Stimulated activated CD4-positive, alpha-beta T cell treated with anti-CD3 and anti-CD28 coated beads, TNF-alpha, amount 100 ng/mL, for 48 hours (primary cell): ENCODE data around the gene GALNT12.

Experiments
- DNase-seq, 3 donors: peaks; one replicate each; pipeline ENCODE4 v3.0.0-alpha.2; 2020; ENCODE audit warnings: low read depth in 3 of 3

GALNT12 gene

DNA sequence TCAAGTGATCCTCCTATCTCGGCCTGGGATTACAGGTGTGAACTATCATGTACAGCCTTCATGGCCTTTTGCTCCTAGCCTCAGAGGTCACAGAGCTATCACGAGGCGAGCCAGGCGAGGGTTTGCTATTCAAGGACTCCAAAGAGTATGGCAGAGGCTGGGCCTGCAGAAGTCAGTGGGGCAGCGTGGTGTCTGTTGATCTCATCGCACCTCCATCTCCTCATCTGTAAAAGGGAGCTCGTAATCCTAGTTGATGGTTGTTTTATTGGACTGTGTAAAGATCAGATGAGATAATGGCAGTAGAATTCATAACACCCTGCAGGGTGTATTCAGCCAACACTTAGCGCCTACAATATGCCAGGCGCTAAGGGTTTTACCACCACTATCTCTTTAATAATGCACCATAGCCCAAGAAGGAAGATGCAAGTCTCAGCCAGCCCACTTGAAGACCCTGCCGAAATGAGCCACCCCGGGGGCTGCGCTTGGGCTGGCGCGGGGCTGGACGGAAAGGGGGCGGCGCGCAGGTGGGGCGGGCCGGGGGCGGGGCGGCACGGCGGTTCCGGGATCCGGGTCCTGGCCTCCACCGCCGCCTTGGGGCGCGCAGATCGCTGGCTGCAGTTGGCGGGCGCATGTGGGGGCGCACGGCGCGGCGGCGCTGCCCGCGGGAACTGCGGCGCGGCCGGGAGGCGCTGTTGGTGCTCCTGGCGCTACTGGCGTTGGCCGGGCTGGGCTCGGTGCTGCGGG, at the start of gene GALNT12:
Gene GALNT12 (plus strand): TSS at position 601 of the 744 bp plus-strand sequence. CDS start 29 bp downstream, at position 630.
- peak in 1 of 3 donors; percentile 43 for DNase-seq

GRCh38 chr9:98760231-98760630, 47.2 kb upstream of the GALNT12 start:
- no peak for DNase-seq

DNA sequence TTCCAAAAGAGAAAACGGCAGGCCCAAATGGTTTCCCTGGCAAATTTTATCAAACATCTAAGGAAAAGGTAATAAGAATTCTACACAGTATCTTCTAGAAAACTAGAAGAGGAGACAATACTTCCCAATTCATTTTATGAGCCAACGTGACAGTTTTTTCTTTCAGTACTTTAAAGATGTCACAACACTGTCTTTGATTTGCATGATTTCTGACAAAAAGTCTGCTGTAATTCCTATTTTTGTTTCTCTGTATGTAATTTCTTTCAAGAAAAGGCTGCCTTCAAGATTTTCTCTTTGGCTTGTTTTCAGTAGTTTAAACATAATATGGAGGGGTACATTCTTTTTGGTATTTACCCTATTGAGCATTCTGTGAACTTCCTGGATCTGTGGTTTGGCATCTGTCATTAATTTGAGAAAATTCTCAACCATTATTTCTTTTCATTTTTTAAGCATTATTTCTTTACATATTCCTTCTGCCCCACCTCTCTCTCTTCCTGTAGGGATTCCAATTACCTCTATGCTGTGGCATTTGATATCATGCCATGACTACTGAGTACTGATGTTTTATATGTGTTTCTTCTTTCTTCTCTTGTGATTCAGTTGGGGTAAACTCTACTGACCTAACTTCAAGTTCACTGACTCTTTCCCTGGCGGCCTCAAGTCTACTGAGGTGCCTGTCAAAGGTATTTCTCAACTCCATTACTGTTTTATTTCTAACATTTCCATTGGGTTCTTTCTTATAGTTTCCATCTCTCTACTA, 43.3 kb upstream of the GALNT12 start:
- no peak for DNase-seq

- no peak for DNase-seq
These were observed 42.2 kb upstream of the GALNT12 start for GRCh38 chr9:98765256-98765655.

DNA sequence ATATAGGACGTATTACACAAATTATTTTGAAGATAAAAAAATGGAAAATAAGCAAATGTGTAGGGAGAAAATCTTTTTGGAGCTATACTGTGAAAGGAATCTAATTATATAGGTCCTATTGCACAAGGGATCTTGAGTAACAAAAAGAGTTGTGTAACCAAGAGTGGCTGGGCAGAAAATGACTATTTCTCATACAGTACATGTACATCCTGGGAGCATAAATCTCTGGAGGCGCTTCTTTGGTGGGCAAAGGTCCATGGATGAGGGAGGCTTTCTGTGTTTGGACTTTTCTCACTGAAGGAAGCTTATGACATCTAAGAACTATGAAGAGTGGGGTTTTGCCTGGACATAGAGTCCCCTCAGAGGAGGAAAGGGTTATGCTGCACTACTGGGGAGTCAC, 40.9 kb upstream of the GALNT12 start:
- DNase-seq, result no peak

DNA sequence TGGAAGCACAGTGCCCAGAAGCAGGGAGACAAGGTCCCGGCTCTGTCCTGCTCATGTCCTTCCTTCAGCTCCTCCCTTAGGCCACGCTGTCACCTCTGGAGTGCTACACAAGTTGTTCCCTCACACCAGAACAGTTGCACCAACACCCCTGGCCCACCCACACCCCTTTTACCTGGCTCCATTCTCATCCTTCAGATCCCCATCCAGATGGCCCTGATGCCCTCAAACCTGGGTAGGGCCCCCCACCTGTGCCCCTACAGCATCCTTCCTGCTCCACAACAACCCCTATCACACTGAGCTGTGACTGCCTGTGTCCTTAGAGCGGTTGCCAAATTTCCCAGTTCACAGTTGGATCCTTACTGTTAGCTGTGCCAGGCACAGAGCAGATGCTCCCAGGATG, 40.3 kb upstream of the GALNT12 start:
- no peak for DNase-seq

GRCh38 chr9:98767915-98768314, 39.6 kb upstream of the GALNT12 start:
- DNase-seq, result no peak

DNA sequence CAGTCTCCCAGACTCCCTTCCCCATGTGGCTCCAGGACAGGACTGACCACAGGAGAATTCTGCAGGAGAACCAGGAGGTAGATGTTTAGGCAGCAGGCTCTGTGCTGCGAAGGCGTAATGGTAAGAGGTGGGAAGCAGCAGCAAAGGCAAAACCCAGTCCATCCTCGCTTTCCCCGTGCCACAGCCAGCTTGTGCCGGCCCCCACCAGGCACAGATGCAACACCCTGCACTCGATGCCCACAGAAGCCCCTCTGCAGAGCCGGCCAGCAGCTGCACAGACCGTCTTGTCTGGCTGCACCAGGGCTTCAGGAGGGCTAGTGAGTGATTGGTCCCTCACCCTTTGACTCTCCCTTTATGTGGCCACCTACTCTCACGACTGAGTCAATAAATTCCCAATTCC, 39.1 kb upstream of the GALNT12 start:
- DNase-seq, result no peak

GRCh38 chr9:98770717-98771116, 36.8 kb upstream of the GALNT12 start:
- no peak for DNase-seq

DNA sequence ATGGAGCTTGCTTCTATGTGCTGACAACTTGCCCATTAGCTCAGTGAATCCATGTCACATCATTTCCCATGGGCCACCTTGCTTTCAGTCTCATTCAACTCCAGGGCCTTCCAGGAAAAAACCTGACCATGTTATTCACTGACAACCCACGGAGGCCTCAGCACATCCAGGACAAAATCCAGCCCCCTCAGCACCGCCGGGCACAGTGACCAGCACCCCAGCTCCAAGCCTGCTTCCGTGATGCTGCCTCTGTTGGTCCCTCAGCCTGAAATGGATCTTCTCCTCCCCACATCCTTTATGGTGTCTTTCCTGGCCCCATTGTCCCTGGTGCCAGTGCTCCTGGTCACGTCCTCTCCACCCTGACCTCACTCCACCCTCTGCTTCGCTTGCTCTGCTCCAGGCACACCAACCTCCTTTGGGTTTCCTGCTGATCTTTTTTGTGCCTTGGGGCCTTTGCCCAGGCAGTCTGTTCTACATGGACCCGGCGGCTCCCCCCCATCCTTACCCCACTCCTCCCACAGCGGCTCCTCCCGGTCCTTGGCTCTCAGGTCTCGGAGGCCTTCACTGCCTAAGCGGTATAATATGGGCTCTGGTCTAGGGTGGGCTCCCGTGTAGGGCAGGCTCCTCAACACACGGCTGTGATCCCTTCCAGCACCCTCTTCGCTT, 36.1 kb upstream of the GALNT12 start:
- no peak for DNase-seq

DNA sequence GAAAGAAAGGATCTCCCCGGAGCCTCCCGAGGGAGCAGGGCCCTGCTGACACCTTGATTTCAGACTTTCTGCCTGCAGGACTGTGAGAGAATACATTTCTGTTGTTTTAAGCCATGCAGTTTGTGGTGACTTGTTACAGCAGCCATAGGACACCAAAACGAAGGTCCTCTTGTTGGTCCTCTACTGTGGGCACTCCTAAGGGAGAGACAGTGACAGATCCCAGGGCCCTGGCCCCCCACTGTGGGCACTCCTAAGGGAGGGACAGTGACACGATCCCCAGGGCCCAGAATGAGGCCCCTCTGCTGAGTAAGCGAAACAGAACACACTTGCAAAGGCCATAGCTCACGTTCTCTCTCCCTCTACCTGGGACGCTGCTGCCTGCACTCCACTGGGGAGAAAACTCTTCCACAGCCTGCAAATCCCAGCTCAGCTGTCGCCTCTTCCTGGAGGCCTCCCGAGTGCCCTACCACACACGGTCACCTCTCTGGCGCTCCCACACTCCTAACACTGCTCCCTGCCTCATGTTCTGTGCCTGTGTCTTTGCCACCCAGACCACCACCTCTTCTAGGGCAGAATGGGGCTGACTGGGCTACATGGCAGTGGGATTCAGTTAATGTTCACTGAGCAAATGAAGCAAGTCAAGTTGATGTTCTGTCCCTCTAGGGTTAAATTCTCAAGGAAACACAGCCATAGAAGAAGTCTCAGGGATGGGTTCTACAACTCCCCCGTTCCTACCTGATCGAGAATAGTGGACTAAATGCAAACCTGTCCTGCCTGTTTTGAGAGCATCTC, 34.9 kb upstream of the GALNT12 start:
- no peak for DNase-seq

DNA sequence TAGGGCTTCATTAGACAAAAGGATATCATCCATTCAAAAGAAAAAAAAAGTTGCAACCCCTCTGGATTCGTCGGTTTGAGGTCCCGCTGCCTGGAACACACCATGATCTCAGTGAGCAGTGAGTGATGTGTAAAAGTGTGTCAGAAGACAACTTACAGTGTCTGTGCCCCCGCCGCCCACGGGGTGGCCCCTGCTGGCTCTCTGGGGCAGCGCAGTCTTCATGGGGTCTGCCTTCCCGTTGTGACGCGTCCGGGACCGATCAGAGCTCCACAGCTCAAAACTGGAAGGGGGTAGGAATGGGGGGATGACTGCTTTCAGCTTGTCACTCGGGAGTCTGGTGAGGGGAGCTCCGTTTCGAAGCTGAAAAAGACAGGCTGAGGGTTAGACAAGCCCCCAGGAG, 33.7 kb upstream of the GALNT12 start:
- no peak for DNase-seq

GRCh38 chr9:98774746-98775145, 32.7 kb upstream of the GALNT12 start:
- peak in 1 of 3 donors; percentile 19 for DNase-seq

GRCh38 chr9:98775831-98776441, 31.5 kb upstream of the GALNT12 start:
- DNase-seq, result peak in 1 of 3 donors; percentile 46

DNA sequence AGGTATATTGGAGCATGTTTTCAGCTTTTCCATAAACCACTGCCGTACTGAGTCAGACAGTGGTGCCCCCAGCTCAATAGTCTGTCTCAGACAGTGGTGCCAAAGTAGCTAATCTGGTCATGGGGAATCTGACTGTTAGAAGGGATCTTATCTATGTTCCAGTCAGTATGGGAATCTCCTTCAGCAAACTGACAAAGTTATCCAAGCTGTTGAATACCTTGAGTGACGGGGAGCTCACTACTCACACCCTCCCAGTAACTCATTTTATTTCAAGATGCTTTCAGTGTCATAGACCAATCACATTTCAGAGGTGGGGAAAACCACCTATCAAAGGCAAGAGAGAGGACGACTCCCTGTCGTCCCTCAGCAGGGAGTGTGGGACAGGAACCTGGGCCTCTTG, 29.9 kb upstream of the GALNT12 start:
- no peak for DNase-seq

DNA sequence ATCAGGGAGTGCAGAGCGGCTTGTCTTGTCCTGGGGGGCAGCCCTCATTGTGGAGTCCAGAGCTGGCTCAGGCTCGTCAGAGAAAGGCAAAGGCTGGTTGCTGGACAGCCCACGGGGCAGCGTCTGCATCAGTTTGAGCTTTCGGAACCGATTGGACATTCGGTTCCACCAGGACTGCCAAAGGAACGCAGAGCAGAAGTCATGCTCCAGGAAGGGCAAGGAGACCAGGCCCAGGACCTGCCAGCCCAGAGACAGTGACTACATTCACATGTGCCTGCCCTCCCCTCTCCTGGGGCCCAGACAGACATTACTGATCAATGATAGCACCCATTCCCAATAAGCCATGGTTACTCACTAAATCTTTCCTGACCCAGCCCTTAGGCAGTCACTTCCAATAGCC, 29.2 kb upstream of the GALNT12 start:
- no peak for DNase-seq

GRCh38 chr9:98778711-98779530, 28.5 kb upstream of the GALNT12 start:
- DNase-seq, result no peak

- DNase-seq, result no peak
These were observed 27.3 kb upstream of the GALNT12 start for GRCh38 chr9:98780059-98780749.

DNA sequence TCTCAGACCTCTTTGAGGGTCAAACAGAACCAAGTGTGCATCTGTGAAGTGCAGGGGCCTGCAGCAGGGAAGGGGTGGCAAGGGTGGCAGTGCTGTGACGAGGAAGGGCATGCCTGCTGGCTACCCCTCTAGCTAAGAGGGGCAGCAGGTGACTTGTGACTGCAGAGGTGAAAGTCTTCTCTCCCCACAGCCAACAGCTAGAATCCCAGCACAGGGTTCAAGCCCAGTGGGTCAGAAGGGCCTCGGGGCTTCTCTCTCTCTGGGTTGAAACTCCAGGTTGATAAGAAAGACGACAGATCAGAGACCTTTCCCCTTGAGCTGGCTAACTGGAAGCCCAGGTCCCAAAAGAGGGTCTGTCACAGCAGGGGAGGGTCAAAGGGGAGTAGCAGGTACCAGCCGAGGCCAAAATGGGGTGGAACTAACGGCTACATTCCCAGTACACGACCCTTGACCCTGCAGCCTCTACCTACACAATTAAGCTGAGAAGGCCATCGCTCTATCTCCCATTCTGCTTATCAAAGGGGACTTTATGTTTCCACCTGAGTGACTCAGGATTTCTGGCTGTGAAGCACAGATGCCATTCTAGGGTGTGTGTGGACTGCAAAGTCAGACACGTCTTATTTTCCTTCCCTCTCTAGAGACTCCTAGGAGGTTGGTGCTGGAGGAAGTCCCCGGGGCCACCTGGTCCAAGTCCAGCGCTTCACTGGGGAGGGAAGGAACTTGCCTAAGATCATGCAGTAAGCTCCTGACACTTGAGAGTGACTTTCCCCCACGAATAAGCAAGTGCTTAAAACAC, 25.7 kb upstream of the GALNT12 start:
- no peak for DNase-seq
